Memory B cell (primary cell): ENCODE results near the gene KCNJ3.
"Not testable (repeated sequence)": the region's sequence is repeated elsewhere in the genome, so short reads cannot be mapped to it uniquely, and the experiment has no call there.

Experiments
- ATAC-seq: fragments of 150-1000 bp; cut with Tn5 transposase; 2 replicates; pipeline ENCODE4 v1.10.0; 2021; ENCODE audit warnings: low read depth, mild to moderate bottlenecking, moderate library complexity
- DNase-seq, 2 donors: peaks; one replicate each; pipeline ENCODE4 v3.0.0; 2022; ENCODE audit warnings: low spot score in 2 of 2
- H3K27ac Mint-ChIP-seq: one replicate; pipeline ENCODE4 v1.8.0; 2022; ENCODE audit warnings: mild to moderate bottlenecking, moderate library complexity, mixed read lengths
- H3K27me3 Mint-ChIP-seq: one replicate; pipeline ENCODE4 v1.8.0; 2022; ENCODE audit warnings: mixed read lengths
- H3K36me3 Mint-ChIP-seq: one replicate; pipeline ENCODE4 v1.8.0; 2022; ENCODE audit warnings: mild to moderate bottlenecking, mixed read lengths
- H3K4me1 Mint-ChIP-seq: one replicate; pipeline ENCODE4 v1.8.0; 2022; ENCODE audit warnings: mixed read lengths
- H3K4me3 Mint-ChIP-seq: one replicate; pipeline ENCODE4 v1.8.0; 2022; ENCODE audit warnings: mild to moderate bottlenecking, moderate library complexity, mixed read lengths
- H3K9me3 Mint-ChIP-seq: one replicate; pipeline ENCODE4 v1.8.0; 2022; ENCODE audit warnings: mixed read lengths

Gene KCNJ3

DNA sequence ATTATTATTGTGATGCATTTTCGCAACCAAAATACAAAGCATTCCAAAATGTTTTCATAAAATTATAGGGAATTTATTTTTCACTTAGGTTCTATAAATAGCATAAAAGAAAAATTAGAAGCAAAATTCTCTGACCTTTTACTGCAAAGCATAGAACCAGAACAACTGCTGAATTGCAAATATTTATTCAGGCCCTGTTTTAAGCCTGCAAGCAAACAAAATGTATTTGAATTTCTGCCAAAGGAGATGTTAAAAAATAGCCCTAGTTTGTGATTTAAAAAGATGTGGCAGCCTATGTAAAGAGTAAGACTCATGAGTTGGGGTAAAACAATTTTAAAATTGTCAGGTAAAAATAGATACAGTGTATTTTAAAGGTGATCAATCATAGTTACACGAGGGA lies 138.1 kb downstream of the KCNJ3 start:
- Mint-ChIP-seq H3K27me3 (no peaks in the 10 kb centered on the region), H3K4me3 (no peak overlapping the region), H3K4me1 (no peaks in the 10 kb centered on the region), H3K27ac (no peak overlapping the region), H3K9me3 (peaks cover 5% of the 10 kb centered on the region), H3K36me3 (no peaks in the 10 kb centered on the region)
- no peak for DNase-seq
- ATAC-seq: no peak

DNA sequence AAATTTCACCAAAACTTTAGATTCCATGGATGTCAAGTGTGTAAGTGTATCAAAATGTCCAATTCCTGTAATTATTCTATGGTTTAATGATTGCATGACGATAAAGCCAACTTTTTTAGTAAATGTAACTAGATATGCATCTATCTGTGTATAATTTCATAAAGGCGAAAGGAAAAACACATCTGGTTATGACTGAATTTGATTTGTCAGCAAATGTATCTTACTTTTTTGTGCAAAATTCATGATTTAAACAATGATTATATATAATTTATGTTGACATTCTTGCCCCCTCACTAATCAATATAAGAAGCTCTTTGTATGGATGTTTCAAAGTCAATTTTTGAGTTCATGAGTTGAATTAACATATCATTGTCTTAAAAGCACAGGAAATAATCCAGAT lies 138.5 kb downstream of the KCNJ3 start:
- no peak for ATAC-seq
- no peaks in the 10 kb centered on the region for H3K36me3 Mint-ChIP-seq
- no peak overlapping the region for H3K4me3 Mint-ChIP-seq
- no peaks in the 10 kb centered on the region for H3K27me3 Mint-ChIP-seq
- peaks cover 9% of the 10 kb centered on the region for H3K9me3 Mint-ChIP-seq
- no peaks in the 10 kb centered on the region for H3K4me1 Mint-ChIP-seq
- no peak for DNase-seq
- no peak overlapping the region for H3K27ac Mint-ChIP-seq

- Mint-ChIP-seq H3K27ac (no peak overlapping the region), H3K27me3 (no peaks in the 10 kb centered on the region), H3K36me3 (no peaks in the 10 kb centered on the region), H3K4me1 (no peaks in the 10 kb centered on the region), H3K9me3 (peaks cover 9% of the 10 kb centered on the region), H3K4me3 (no peak overlapping the region)
- no peak for DNase-seq
- no peak for ATAC-seq
Observed at GRCh38 chr2:154844513-154844912, 146.0 kb downstream of the KCNJ3 start.

DNA sequence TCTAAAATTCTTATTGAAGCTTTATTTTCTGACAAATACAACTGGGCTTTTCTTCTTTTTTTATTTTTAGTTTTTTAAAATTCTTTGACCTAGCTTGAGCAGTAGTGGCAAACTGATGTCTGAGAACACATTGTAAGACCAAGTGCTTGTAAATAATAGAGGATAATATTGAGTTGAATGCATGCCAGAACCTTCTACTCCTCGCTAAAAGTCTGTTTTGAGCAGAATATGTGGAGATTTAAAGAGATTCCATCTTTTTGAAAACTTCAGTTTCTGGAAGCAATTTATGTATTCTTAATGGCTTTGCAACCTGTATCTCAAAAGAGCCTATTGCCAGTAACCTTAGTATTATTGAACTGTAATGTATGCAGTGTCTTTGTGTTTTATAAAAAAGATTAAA lies 148.3 kb downstream of the KCNJ3 start:
- H3K4me3 Mint-ChIP-seq: no peak overlapping the region

DNA sequence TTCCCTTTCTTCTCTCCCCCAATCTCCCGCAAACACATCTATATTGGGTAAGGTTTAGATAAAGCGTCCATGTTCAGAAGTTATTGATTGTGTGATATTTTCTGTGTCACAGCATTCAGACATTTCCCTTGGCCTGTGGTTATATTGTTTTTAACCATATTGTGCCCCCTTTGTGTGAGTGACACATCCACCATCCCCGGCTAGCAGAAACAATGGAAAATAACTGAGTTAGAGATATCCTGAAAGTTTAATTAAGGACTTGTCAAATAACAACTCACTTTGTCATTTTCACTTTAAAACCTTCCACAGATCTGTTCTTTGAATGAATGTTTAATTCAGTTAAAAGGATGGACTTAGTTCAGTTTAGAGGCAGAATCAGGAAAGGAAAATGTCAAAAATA lies 151.0 kb downstream of the KCNJ3 start:
- no peak overlapping the region for H3K4me3 Mint-ChIP-seq
- ATAC-seq: no peak

More for the DNA sequence above, 148.3 kb downstream of the KCNJ3 start:
- Mint-ChIP-seq H3K27ac (no peak overlapping the region), H3K4me1 (no peaks in the 10 kb centered on the region), H3K9me3 (peaks cover 4% of the 10 kb centered on the region), H3K36me3 (no peaks in the 10 kb centered on the region), H3K27me3 (no peaks in the 10 kb centered on the region)
- DNase-seq (no peak), ATAC-seq (no peak)

DNA sequence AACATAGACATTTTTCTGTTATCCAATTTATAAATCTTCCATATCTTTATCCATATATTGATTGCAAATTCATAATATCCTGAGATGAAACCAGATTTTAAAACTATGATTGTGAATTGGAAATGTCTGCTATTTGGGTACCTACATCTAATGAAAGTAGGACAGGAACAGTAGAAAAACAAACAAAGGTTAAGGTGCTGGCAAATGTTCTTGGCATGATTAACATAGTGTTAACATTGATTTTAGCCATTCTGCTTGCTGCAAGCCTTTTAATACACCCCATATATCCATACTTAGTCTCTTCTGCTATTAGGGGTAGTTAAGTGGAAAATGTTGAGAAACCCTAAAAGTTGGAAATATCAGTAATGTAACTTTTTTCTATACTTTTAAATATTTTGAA lies 152.0 kb downstream of the KCNJ3 start:
- Mint-ChIP-seq H3K36me3 (no peaks in the 10 kb centered on the region), H3K9me3 (no peaks in the 10 kb centered on the region), H3K4me3 (no peak overlapping the region), H3K27ac (no peak overlapping the region), H3K27me3 (no peaks in the 10 kb centered on the region), H3K4me1 (no peaks in the 10 kb centered on the region)
- DNase-seq (no peak), ATAC-seq (no peak)

More for the DNA sequence above, 151.0 kb downstream of the KCNJ3 start:
- no peak for DNase-seq
- no peaks in the 10 kb centered on the region for H3K27me3 Mint-ChIP-seq
- no peaks in the 10 kb centered on the region for H3K36me3 Mint-ChIP-seq
- no peak overlapping the region for H3K27ac Mint-ChIP-seq
- H3K9me3 Mint-ChIP-seq: no peaks in the 10 kb centered on the region
- H3K4me1 Mint-ChIP-seq: no peaks in the 10 kb centered on the region

GRCh38 chr2:154855138-154855537 lies 156.6 kb downstream of the KCNJ3 start:
- no peaks in the 10 kb centered on the region for H3K27me3 Mint-ChIP-seq
- no peak overlapping the region for H3K27ac Mint-ChIP-seq

DNA sequence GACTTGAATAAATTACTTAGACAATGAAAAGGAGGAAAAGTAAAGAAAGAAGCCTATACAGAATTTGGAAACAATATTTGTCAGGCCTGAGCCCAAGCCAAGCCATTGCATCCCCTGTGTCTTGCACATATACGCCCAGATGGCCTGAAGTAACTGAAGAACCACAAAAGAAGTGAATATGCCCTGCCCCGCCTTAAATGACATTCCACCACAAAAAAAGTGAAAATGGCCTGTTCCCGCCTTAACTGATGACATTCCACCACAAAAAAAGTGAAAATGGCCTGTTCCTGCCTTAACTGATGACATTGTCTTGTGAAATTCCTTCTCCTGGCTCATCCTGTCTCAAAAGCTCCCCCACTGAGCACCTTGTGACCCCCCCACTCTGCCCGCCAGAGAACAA lies 168.7 kb downstream of the KCNJ3 start:
- H3K4me1 Mint-ChIP-seq, H3K27ac Mint-ChIP-seq, H3K9me3 Mint-ChIP-seq, H3K27me3 Mint-ChIP-seq, H3K4me3 Mint-ChIP-seq, H3K36me3 Mint-ChIP-seq, DNase-seq, ATAC-seq: not testable (repeated sequence)

More at GRCh38 chr2:154855138-154855537, 156.6 kb downstream of the KCNJ3 start:
- no peaks in the 10 kb centered on the region for H3K36me3 Mint-ChIP-seq
- no peaks in the 10 kb centered on the region for H3K9me3 Mint-ChIP-seq
- ATAC-seq (no peak), DNase-seq (no peak)
- H3K4me1 Mint-ChIP-seq: no peaks in the 10 kb centered on the region
- H3K4me3 Mint-ChIP-seq: no peak overlapping the region

GRCh38 chr2:154875999-154876398 lies 177.5 kb downstream of the KCNJ3 start:
- H3K9me3 Mint-ChIP-seq: no peaks in the 10 kb centered on the region
- H3K4me1 Mint-ChIP-seq: no peaks in the 10 kb centered on the region
- no peak overlapping the region for H3K4me3 Mint-ChIP-seq
- H3K27me3 Mint-ChIP-seq: no peaks in the 10 kb centered on the region
- DNase-seq (no peak), ATAC-seq (no peak)
- H3K27ac Mint-ChIP-seq: no peak overlapping the region
- H3K36me3 Mint-ChIP-seq: no peaks in the 10 kb centered on the region

DNA sequence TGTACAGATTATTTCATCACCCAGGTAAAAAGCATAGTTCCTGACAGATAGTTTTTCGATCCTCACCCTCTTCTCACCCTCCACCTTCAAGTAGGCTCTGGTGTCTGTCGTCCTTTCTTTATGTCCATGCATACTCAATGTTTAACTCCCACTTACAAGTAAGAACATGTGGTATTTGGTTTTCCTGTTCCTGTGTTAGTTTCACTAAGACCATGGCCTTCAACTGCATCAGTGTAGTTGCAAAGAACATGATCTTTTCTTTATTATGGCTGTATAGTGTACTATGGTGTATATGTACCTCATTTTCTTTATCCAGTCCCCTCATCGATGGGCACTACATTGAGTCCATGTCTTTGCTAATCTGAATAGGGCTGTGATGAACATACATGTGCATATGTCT lies 184.2 kb downstream of the KCNJ3 start:
- H3K4me3 Mint-ChIP-seq: no peak overlapping the region
- H3K36me3 Mint-ChIP-seq: no peaks in the 10 kb centered on the region
- no peaks in the 10 kb centered on the region for H3K4me1 Mint-ChIP-seq
- no peak overlapping the region for H3K27ac Mint-ChIP-seq
- ATAC-seq (no peak), DNase-seq (no peak)
- no peaks in the 10 kb centered on the region for H3K27me3 Mint-ChIP-seq
- peaks cover 5% of the 10 kb centered on the region for H3K9me3 Mint-ChIP-seq

DNA sequence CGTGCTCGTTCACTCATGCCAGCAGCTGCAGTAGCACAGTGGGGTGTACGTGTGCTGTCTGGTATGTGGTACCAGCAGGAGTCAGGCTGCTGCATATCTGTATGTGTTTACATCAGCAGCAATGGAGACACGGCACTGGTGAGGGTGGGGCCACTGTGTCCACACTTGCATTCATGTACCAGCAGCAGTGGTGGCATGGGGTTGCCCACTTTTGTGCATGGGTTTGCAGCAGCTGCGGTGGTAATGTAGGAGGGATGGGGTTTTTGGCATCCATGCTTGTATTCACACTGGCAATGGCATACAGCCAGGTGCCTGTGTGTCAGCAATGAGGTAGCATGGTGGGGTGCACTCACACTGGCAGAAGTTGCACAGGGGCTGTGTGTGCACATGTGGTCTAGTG lies 187.8 kb downstream of the KCNJ3 start:
- ATAC-seq: no peak
- Mint-ChIP-seq H3K27me3 (no peaks in the 10 kb centered on the region), H3K4me3 (no peak overlapping the region), H3K9me3 (peaks cover 7% of the 10 kb centered on the region), H3K36me3 (no peaks in the 10 kb centered on the region), H3K4me1 (no peaks in the 10 kb centered on the region), H3K27ac (no peak overlapping the region)
- DNase-seq: no peak

DNA sequence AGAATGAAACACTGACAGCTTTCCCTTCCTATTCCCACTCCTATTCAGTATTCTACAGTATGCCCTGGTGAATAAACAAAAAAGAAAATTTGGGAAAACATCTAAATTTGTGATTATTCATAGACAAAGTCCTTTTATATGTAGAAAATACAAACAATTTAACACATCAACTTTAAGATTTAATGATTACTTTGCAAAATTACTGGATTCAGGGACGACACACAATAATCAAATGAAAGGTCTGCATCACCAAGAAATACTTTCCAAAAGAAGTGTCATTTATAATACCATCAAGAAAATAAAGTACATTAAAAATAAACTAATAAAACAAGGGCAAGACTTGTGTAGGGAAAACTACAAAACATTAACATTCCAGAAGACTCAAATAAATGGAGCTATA lies 199.8 kb downstream of the KCNJ3 start:
- Mint-ChIP-seq H3K27ac (no peak overlapping the region), H3K27me3 (no peaks in the 10 kb centered on the region), H3K4me3 (no peak overlapping the region), H3K4me1 (no peaks in the 10 kb centered on the region), H3K36me3 (no peaks in the 10 kb centered on the region), H3K9me3 (peaks cover 1% of the 10 kb centered on the region)
- ATAC-seq (no peak), DNase-seq (no peak)

DNA sequence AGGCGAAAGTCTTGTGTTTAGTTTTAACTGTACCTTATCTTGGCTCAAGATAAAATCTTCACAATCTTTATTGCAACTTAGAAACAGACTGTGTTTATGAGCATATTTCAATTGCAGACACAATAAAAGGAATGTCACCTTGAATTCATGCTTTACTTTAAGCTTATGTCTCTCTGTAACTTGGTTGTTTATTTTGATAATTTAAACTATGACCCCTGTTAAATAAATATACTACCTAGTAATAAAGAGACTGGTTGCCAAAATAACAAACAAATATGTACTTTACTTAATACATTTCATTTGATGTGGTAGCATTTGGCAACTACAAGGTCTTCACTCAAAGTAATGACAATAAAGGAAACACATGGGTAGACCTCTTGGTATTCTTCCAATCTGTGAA lies 202.6 kb downstream of the KCNJ3 start:
- no peak overlapping the region for H3K27ac Mint-ChIP-seq
- H3K9me3 Mint-ChIP-seq: peaks cover 4% of the 10 kb centered on the region
- no peaks in the 10 kb centered on the region for H3K27me3 Mint-ChIP-seq
- H3K4me1 Mint-ChIP-seq: no peaks in the 10 kb centered on the region
- ATAC-seq: no peak
- H3K36me3 Mint-ChIP-seq: no peaks in the 10 kb centered on the region
- H3K4me3 Mint-ChIP-seq: no peak overlapping the region
- DNase-seq: no peak
